ENCODE measurements around the gene HSH2D.
"Not testable (repeated sequence)": the region's sequence is repeated elsewhere in the genome, so short reads cannot be mapped to it uniquely, and the experiment has no call there.

Gene HSH2D

GRCh38 chr19:16116067-16116466 is 27.4 kb upstream of the HSH2D start:
- H3K9ac ChIP-seq (ENCODE audit: low read length): no peak overlapping the region
- no peak overlapping the region for H3K23ac ChIP-seq (ENCODE audit: low read length)
- peak; percentile 57 for DNase-seq
- no peak overlapping the region for H3K4ac ChIP-seq (ENCODE audit: low read depth, low read length)
- H4K8ac ChIP-seq (ENCODE audit: low read depth, low read length): no peak overlapping the region
- H4K5ac ChIP-seq (ENCODE audit: low read length): no peak overlapping the region
- no CpG with 5 or more reads among the region's 4 CpGs for WGBS (ENCODE audit: extremely low coverage, insufficient coverage, low lambda C conversion rate)
- H3K4me2 ChIP-seq (ENCODE audit: low read length): no peak overlapping the region
- no peak overlapping the region for H2AK5ac ChIP-seq (ENCODE audit: low read length)
- peaks cover 10% of the 10 kb centered on the region for H3K36me3 ChIP-seq (ENCODE audit: control insufficient read depth, insufficient read depth, low read length)
- H2BK15ac ChIP-seq (replicated peaks; ENCODE audit: low read depth): no peak overlapping the region
- peaks cover 25% of the 10 kb centered on the region for H3K79me1 ChIP-seq (ENCODE audit: low read length)
- H3K18ac ChIP-seq (ENCODE audit: low read length): no peak overlapping the region
- no peak overlapping the region for H3K56ac ChIP-seq (ENCODE audit: low read length)
- no peaks in the 10 kb centered on the region for H3K27me3 ChIP-seq (ENCODE audit: insufficient read depth, low read length, poor library complexity)
- no peak overlapping the region for H3K27ac ChIP-seq (ENCODE audit: low read depth, low read length)
- peaks cover 4% of the 10 kb centered on the region for H3K4me1 ChIP-seq (ENCODE audit: control insufficient read depth, low read depth, low read length)
- no peak overlapping the region for H3K4me3 ChIP-seq (ENCODE audit: low read length)
- no peak overlapping the region for H2BK120ac ChIP-seq (ENCODE audit: low read depth, low read length)
- H2BK5ac ChIP-seq (ENCODE audit: low read length): no peak overlapping the region
- H3K79me2 ChIP-seq (ENCODE audit: control insufficient read depth, insufficient read depth, low read length): peaks cover 28% of the 10 kb centered on the region

GRCh38 chr19:16117594-16118033 is 25.9 kb upstream of the HSH2D start:
- Histone ChIP-seq H3K79me2 (ENCODE audit: control insufficient read depth, insufficient read depth, low read length) (peaks cover 20% of the 10 kb centered on the region), H3K4me2 (ENCODE audit: low read length) (no peak overlapping the region), H4K5ac (ENCODE audit: low read length) (no peak overlapping the region), H3K18ac (ENCODE audit: low read length) (no peak overlapping the region), H3K56ac (ENCODE audit: low read length) (no peak overlapping the region), H3K79me1 (ENCODE audit: low read length) (peaks cover 17% of the 10 kb centered on the region), H3K4ac (ENCODE audit: low read depth, low read length) (no peak overlapping the region), H3K36me3 (ENCODE audit: control insufficient read depth, insufficient read depth, low read length) (peaks cover 15% of the 10 kb centered on the region), H3K9ac (ENCODE audit: low read length) (no peak overlapping the region), H2BK5ac (ENCODE audit: low read length) (no peak overlapping the region), H2BK120ac (ENCODE audit: low read depth, low read length) (no peak overlapping the region), H4K8ac (ENCODE audit: low read depth, low read length) (no peak overlapping the region), H3K4me1 (ENCODE audit: control insufficient read depth, low read depth, low read length) (peaks cover 2% of the 10 kb centered on the region), H3K4me3 (ENCODE audit: low read length) (no peak overlapping the region), H2BK15ac (replicated peaks; ENCODE audit: low read depth) (no peak overlapping the region), H3K27ac (ENCODE audit: low read depth, low read length) (no peak overlapping the region), H2AK5ac (ENCODE audit: low read length) (no peak overlapping the region), H3K23ac (ENCODE audit: low read length) (no peak overlapping the region), H3K27me3 (ENCODE audit: insufficient read depth, low read length, poor library complexity) (no peaks in the 10 kb centered on the region)
- DNase-seq: no peak
- no CpG with 5 or more reads among the region's 11 CpGs for WGBS (ENCODE audit: extremely low coverage, insufficient coverage, low lambda C conversion rate)

- H2AK5ac ChIP-seq (ENCODE audit: low read length): no peak overlapping the region
- peaks cover 15% of the 10 kb centered on the region for H3K36me3 ChIP-seq (ENCODE audit: control insufficient read depth, insufficient read depth, low read length)
- WGBS (ENCODE audit: extremely low coverage, insufficient coverage, low lambda C conversion rate): no CpG with 5 or more reads among the region's 12 CpGs
- H3K18ac ChIP-seq (ENCODE audit: low read length): no peak overlapping the region
- no peak overlapping the region for H2BK120ac ChIP-seq (ENCODE audit: low read depth, low read length)
- peaks cover 13% of the 10 kb centered on the region for H3K79me1 ChIP-seq (ENCODE audit: low read length)
- no peak overlapping the region for H4K8ac ChIP-seq (ENCODE audit: low read depth, low read length)
- H3K56ac ChIP-seq (ENCODE audit: low read length): no peak overlapping the region
- no peak overlapping the region for H3K4me2 ChIP-seq (ENCODE audit: low read length)
- no peak overlapping the region for H2BK15ac ChIP-seq (replicated peaks; ENCODE audit: low read depth)
- no peak overlapping the region for H2BK5ac ChIP-seq (ENCODE audit: low read length)
- H3K79me2 ChIP-seq (ENCODE audit: control insufficient read depth, insufficient read depth, low read length): peaks cover 13% of the 10 kb centered on the region
- no peaks in the 10 kb centered on the region for H3K4me1 ChIP-seq (ENCODE audit: control insufficient read depth, low read depth, low read length)
- H3K27me3 ChIP-seq (ENCODE audit: insufficient read depth, low read length, poor library complexity): no peaks in the 10 kb centered on the region
- no peak overlapping the region for H4K5ac ChIP-seq (ENCODE audit: low read length)
- H3K4me3 ChIP-seq (ENCODE audit: low read length): no peak overlapping the region
- no peak for DNase-seq
- H3K27ac ChIP-seq (ENCODE audit: low read depth, low read length): no peak overlapping the region
- no peak overlapping the region for H3K9ac ChIP-seq (ENCODE audit: low read length)
- no peak overlapping the region for H3K23ac ChIP-seq (ENCODE audit: low read length)
- no peak overlapping the region for H3K4ac ChIP-seq (ENCODE audit: low read depth, low read length)
Measured at GRCh38 chr19:16118489-16119033, 24.9 kb upstream of the HSH2D start.

GRCh38 chr19:16119075-16119857 is 24.2 kb upstream of the HSH2D start:
- H2BK120ac ChIP-seq (ENCODE audit: low read depth, low read length); H3K4me3 ChIP-seq (ENCODE audit: low read length); H4K5ac ChIP-seq (ENCODE audit: low read length); H2BK15ac ChIP-seq (replicated peaks; ENCODE audit: low read depth); H3K23ac ChIP-seq (ENCODE audit: low read length); H3K4me1 ChIP-seq (ENCODE audit: control insufficient read depth, low read depth, low read length); H3K79me1 ChIP-seq (ENCODE audit: low read length); DNase-seq; H3K79me2 ChIP-seq (ENCODE audit: control insufficient read depth, insufficient read depth, low read length); H2BK5ac ChIP-seq (ENCODE audit: low read length); H3K56ac ChIP-seq (ENCODE audit: low read length); H3K27me3 ChIP-seq (ENCODE audit: insufficient read depth, low read length, poor library complexity); H3K9ac ChIP-seq (ENCODE audit: low read length); H2AK5ac ChIP-seq (ENCODE audit: low read length); H3K18ac ChIP-seq (ENCODE audit: low read length); H4K8ac ChIP-seq (ENCODE audit: low read depth, low read length); H3K4me2 ChIP-seq (ENCODE audit: low read length); H3K4ac ChIP-seq (ENCODE audit: low read depth, low read length); H3K27ac ChIP-seq (ENCODE audit: low read depth, low read length): not testable (repeated sequence)
- WGBS (ENCODE audit: extremely low coverage, insufficient coverage, low lambda C conversion rate): no CpG with 5 or more reads among the region's 19 CpGs
- H3K36me3 ChIP-seq (ENCODE audit: control insufficient read depth, insufficient read depth, low read length): peaks cover 15% of the 10 kb centered on the region

GRCh38 chr19:16121141-16121540 is 22.3 kb upstream of the HSH2D start:
- Histone ChIP-seq H3K4me2 (ENCODE audit: low read length) (no peak overlapping the region), H2BK5ac (ENCODE audit: low read length) (no peak overlapping the region), H4K8ac (ENCODE audit: low read depth, low read length) (no peak overlapping the region), H3K79me2 (ENCODE audit: control insufficient read depth, insufficient read depth, low read length) (peaks cover under 1% of the 10 kb centered on the region), H3K27me3 (ENCODE audit: insufficient read depth, low read length, poor library complexity) (no peaks in the 10 kb centered on the region), H2AK5ac (ENCODE audit: low read length) (no peak overlapping the region), H3K18ac (ENCODE audit: low read length) (no peak overlapping the region), H3K27ac (ENCODE audit: low read depth, low read length) (no peak overlapping the region), H3K36me3 (ENCODE audit: control insufficient read depth, insufficient read depth, low read length) (peaks cover 17% of the 10 kb centered on the region), H3K4ac (ENCODE audit: low read depth, low read length) (no peak overlapping the region), H3K4me3 (ENCODE audit: low read length) (no peak overlapping the region), H2BK120ac (ENCODE audit: low read depth, low read length) (no peak overlapping the region), H4K5ac (ENCODE audit: low read length) (no peak overlapping the region), H2BK15ac (replicated peaks; ENCODE audit: low read depth) (no peak overlapping the region), H3K4me1 (ENCODE audit: control insufficient read depth, low read depth, low read length) (no peaks in the 10 kb centered on the region), H3K56ac (ENCODE audit: low read length) (no peak overlapping the region), H3K9ac (ENCODE audit: low read length) (no peak overlapping the region), H3K79me1 (ENCODE audit: low read length) (peaks cover 6% of the 10 kb centered on the region), H3K23ac (ENCODE audit: low read length) (no peak overlapping the region)
- WGBS (ENCODE audit: extremely low coverage, insufficient coverage, low lambda C conversion rate): no CpG with 5 or more reads among the region's 5 CpGs
- DNase-seq: no peak

All from mesendoderm (in vitro differentiated cells).